ENCODE data around the gene FOXP4. TPM values are rescaled to one million over a fixed set of nuclear protein-coding genes. Genes with fewer than 3 reads are reported as not detected.

Gene FOXP4
- total RNA-seq, 8 experiments from 2014 or later = 1.3 to 22.1 (median 12.8) TPM

GRCh38 chr6:41647061-41647511 is 100.9 kb downstream of the FOXP4 start:
- no peak for ATAC-seq (replicated peaks in 6 of 8)
- in situ Hi-C loops (cut with MboI; ENCODE audit: low pct_unique_long_range_greater_than_20kb in 2 of 9, low sequenced_read_pairs in 9 of 9, unreplicated experiment in 9 of 9) = no loop called here
- H3K27ac ChIP-seq = no peak overlapping the region
- H3K4me3 ChIP-seq = no peak overlapping the region
- 67 to 100% (median 80%) methylated on average over 1 to 4 of the region's 9 CpGs; no CpG with 5 or more reads in 7 of the 10 experiments for whole genome bisulfite sequencing, 10 experiments
- peaks cover 23% of the 10 kb centered on the region in 2 donors for H3K4me1 ChIP-seq (replicated peaks in 1 of 2)

- no peak for ATAC-seq (replicated peaks in 6 of 8)
- in situ Hi-C loops (cut with MboI; ENCODE audit: low pct_unique_long_range_greater_than_20kb in 2 of 9, low sequenced_read_pairs in 9 of 9, unreplicated experiment in 9 of 9) = no loop called here
- Histone ChIP-seq H3K4me1 (replicated peaks in 1 of 2) (peaks cover 23% of the 10 kb centered on the region in 2 donors), H3K27ac (no peak overlapping the region), H3K4me3 (no peak overlapping the region)
- 33 to 100% (median 74%) methylated on average over 1 to 7 of the region's 7 CpGs; no CpG with 5 or more reads in 2 of the 10 experiments for whole genome bisulfite sequencing, 10 experiments
Measured at GRCh38 chr6:41648070-41648585, 101.9 kb downstream of the FOXP4 start.

GRCh38 chr6:41648921-41649320 is 102.7 kb downstream of the FOXP4 start:
- ATAC-seq (replicated peaks in 6 of 8) = no peak
- peaks cover 18 to 19% of the 10 kb centered on the region in 2 donors for H3K4me1 ChIP-seq (replicated peaks in 1 of 2)
- 90 to 100% methylated on average over 2 to 3 of the region's 5 CpGs; no CpG with 5 or more reads in 8 of the 10 experiments for WGBS, 10 experiments
- in situ Hi-C loops (cut with MboI; ENCODE audit: low pct_unique_long_range_greater_than_20kb in 2 of 9, low sequenced_read_pairs in 9 of 9, unreplicated experiment in 9 of 9) = no loop called here
- H3K27ac ChIP-seq = no peak overlapping the region
- no peak overlapping the region for H3K4me3 ChIP-seq

- ATAC-seq (replicated peaks in 6 of 8) = no peak
- H3K4me3 ChIP-seq = no peak overlapping the region
- H3K27ac ChIP-seq = no peak overlapping the region
- 7 to 84% (median 83%) methylated on average over 1 to 5 of the region's 10 CpGs; no CpG with 5 or more reads in 7 of the 10 experiments for WGBS, 10 experiments
- H3K4me1 ChIP-seq (replicated peaks in 1 of 2) = peaks cover 14 to 17% of the 10 kb centered on the region in 2 donors
- in situ Hi-C loops (cut with MboI; ENCODE audit: low pct_unique_long_range_greater_than_20kb in 2 of 9, low sequenced_read_pairs in 9 of 9, unreplicated experiment in 9 of 9) = no loop called here
Measured at GRCh38 chr6:41649596-41649995, 103.4 kb downstream of the FOXP4 start.

- ATAC-seq (replicated peaks in 6 of 8) = no peak
- H3K4me3 ChIP-seq = no peak overlapping the region
- WGBS, 10 experiments = 83 to 100% methylated on average over 1 of the region's 2 CpGs; no CpG with 5 or more reads in 8 of the 10 experiments
- peaks cover 9 to 17% of the 10 kb centered on the region in 2 donors for H3K4me1 ChIP-seq (replicated peaks in 1 of 2)
- no peak overlapping the region for H3K27ac ChIP-seq
- in situ Hi-C loops (cut with MboI; ENCODE audit: low pct_unique_long_range_greater_than_20kb in 2 of 9, low sequenced_read_pairs in 9 of 9, unreplicated experiment in 9 of 9) = loop anchor here in 1 of 9 experiments (25.0 kb wide), 1 partner anchor 288 kb away; no protein-coding TSS in a partner anchor
Measured at GRCh38 chr6:41650120-41650519, 103.9 kb downstream of the FOXP4 start.

- Histone ChIP-seq H3K4me1 (replicated peaks in 1 of 2) (peaks cover 9 to 23% of the 10 kb centered on the region in 2 donors), H3K4me3 (no peak overlapping the region), H3K27ac (no peak overlapping the region)
- 53 to 100% (median 82%) methylated on average over 1 to 7 of the region's 11 CpGs; no CpG with 5 or more reads in 2 of the 10 experiments for WGBS, 10 experiments
- ATAC-seq (replicated peaks in 6 of 8) = no peak
- in situ Hi-C loops (cut with MboI; ENCODE audit: low pct_unique_long_range_greater_than_20kb in 2 of 9, low sequenced_read_pairs in 9 of 9, unreplicated experiment in 9 of 9) = loop anchor here in 1 of 9 experiments (25.0 kb wide), 1 partner anchor 289 kb away; no protein-coding TSS in a partner anchor
Measured at GRCh38 chr6:41651246-41651961, 105.2 kb downstream of the FOXP4 start.

Other genes starting within 250 kb of the FOXP4 start
- not detected for gene NCR2, start 210.8 kb upstream of the FOXP4 start, total RNA-seq
- gene MDFI, start 92.1 kb downstream of the FOXP4 start, total RNA-seq = 100 to 1,000 TPM in 1 of 8 experiments, 10 to 100 TPM in 5, 1 to 10 TPM in 2; 2.3 to 131 (median 21.9) TPM
- 1 to 10 TPM; 1.4 to 8.5 (median 5.3) TPM for gene TFEB, start 189.2 kb downstream of the FOXP4 start, total RNA-seq
- gene PGC, start 201.0 kb downstream of the FOXP4 start, total RNA-seq = under 1 TPM in 3 of 8 experiments, not detected in 5; 0.14 to 0.95 (median 0.25) TPM
- gene FRS3, start 233.5 kb downstream of the FOXP4 start, total RNA-seq = 10 to 100 TPM in 3 of 8 experiments, 1 to 10 TPM in 4, under 1 TPM in 1; 0.51 to 11.8 (median 9.0) TPM
- 1 to 10 TPM in 5 of 8 experiments, under 1 TPM in 1, not detected in 2; 0.81 to 3.7 (median 2.3) TPM for gene PRICKLE4, start 234.4 kb downstream of the FOXP4 start, total RNA-seq
- gene TOMM6, start 241.3 kb downstream of the FOXP4 start, total RNA-seq = 100 to 1,000 TPM; 180 to 286 (median 234) TPM